ENCODE data around the gene PEX3.

GRCh38 chr6:143451531-143451930 is 926 bp downstream of the PEX3 start:
- TF ChIP-seq CTCF (IDR thresholded peaks at IDR 0.05 in 2 of 3, conservative IDR thresholded peaks at IDR 0.05 in 1 of 3; ENCODE audit: borderline replicate concordance in 1 of 3, insufficient read depth in 1 of 3, low read depth in 2 of 3, low read length in 2 of 3) (no peak), FOSL1 (IDR thresholded peaks at IDR 0.05; ENCODE audit: low read depth) (no peak), POLR2A (IDR thresholded peaks at IDR 0.05; ENCODE audit: borderline replicate concordance, extremely low read depth, insufficient read depth, insufficient read length) (no peak), SIN3A (IDR thresholded peaks at IDR 0.05; ENCODE audit: low read depth) (no peak), ZFX (IDR thresholded peaks at IDR 0.05) (no peak), REST (IDR thresholded peaks at IDR 0.05; ENCODE audit: low read depth) (no peak), CEBPB (IDR thresholded peaks at IDR 0.05; ENCODE audit: low read depth) (no peak; the same call in 1 of the 2 replicates), JUND (IDR thresholded peaks at IDR 0.05) (no peak), SRF (IDR thresholded peaks at IDR 0.05; ENCODE audit: low read depth) (no peak)

All from HCT116 (cell line).